ENCODE results near the gene TIMM44. TPM values are rescaled to one million over a fixed set of nuclear protein-coding genes. Genes with fewer than 3 reads are reported as not detected.

The TIMM44 gene
- total and polyA plus RNA-seq, 4 donors, result 17.7 to 35.8 (median 26.6) TPM

DNA sequence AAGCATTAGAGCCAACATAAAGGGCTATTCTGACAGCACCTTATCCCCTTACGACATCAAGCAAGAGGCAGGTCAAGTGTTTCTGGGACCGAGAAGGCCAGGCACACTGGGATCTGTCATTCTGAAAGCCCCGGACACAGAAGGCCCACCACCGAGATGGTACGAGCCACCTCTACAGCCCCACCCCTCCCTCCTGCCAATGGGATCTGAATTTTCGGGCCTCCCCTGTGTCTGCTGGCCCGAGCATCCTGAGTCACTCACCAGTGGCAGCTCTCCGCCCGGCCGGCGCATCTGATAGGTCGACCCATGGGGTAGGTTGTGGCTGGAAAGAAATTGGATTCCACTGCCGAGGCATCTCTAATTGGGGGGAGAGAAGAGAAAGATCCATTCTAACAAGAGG, 2.6 kb downstream of the TIMM44 start:
- H3K9me3 ChIP-seq (ENCODE audit: control insufficient read depth in 4 of 4, low read length in 3 of 4), result no peaks in the 10 kb centered on the region
- no peak overlapping the region for H3K4me3 ChIP-seq (ENCODE audit: low read depth in 1 of 3, low read length in 3 of 3)
- no peak for DNase-seq (ENCODE audit: low spot score)
- WGBS, result 95% methylated on average over 13 of the region's 13 CpGs
- TF ChIP-seq, protein P1, sequence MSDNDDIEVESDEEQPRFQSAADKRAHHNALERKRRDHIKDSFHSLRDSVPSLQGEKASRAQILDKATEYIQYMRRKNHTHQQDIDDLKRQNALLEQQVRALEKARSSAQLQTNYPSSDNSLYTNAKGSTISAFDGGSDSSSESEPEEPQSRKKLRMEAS (IDR thresholded peaks at IDR 0.05), result no peak
- TF ChIP-seq, protein P2, sequence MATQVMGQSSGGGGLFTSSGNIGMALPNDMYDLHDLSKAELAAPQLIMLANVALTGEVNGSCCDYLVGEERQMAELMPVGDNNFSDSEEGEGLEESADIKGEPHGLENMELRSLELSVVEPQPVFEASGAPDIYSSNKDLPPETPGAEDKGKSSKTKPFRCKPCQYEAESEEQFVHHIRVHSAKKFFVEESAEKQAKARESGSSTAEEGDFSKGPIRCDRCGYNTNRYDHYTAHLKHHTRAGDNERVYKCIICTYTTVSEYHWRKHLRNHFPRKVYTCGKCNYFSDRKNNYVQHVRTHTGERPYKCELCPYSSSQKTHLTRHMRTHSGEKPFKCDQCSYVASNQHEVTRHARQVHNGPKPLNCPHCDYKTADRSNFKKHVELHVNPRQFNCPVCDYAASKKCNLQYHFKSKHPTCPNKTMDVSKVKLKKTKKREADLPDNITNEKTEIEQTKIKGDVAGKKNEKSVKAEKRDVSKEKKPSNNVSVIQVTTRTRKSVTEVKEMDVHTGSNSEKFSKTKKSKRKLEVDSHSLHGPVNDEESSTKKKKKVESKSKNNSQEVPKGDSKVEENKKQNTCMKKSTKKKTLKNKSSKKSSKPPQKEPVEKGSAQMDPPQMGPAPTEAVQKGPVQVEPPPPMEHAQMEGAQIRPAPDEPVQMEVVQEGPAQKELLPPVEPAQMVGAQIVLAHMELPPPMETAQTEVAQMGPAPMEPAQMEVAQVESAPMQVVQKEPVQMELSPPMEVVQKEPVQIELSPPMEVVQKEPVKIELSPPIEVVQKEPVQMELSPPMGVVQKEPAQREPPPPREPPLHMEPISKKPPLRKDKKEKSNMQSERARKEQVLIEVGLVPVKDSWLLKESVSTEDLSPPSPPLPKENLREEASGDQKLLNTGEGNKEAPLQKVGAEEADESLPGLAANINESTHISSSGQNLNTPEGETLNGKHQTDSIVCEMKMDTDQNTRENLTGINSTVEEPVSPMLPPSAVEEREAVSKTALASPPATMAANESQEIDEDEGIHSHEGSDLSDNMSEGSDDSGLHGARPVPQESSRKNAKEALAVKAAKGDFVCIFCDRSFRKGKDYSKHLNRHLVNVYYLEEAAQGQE (IDR thresholded peaks at IDR 0.05), result no peak
- TF ChIP-seq TAF1 (conservative IDR thresholded peaks at IDR 0.05) (no peak), GABPA (IDR thresholded peaks at IDR 0.05 in 1 of 2, conservative IDR thresholded peaks at IDR 0.05 in 1 of 2) (no peak), YY1 (IDR thresholded peaks at IDR 0.05) (no peak), HNF4G (IDR thresholded peaks at IDR 0.05) (no peak)
- TF ChIP-seq, protein P3, sequence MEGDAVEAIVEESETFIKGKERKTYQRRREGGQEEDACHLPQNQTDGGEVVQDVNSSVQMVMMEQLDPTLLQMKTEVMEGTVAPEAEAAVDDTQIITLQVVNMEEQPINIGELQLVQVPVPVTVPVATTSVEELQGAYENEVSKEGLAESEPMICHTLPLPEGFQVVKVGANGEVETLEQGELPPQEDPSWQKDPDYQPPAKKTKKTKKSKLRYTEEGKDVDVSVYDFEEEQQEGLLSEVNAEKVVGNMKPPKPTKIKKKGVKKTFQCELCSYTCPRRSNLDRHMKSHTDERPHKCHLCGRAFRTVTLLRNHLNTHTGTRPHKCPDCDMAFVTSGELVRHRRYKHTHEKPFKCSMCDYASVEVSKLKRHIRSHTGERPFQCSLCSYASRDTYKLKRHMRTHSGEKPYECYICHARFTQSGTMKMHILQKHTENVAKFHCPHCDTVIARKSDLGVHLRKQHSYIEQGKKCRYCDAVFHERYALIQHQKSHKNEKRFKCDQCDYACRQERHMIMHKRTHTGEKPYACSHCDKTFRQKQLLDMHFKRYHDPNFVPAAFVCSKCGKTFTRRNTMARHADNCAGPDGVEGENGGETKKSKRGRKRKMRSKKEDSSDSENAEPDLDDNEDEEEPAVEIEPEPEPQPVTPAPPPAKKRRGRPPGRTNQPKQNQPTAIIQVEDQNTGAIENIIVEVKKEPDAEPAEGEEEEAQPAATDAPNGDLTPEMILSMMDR (IDR thresholded peaks at IDR 0.05; ENCODE audit: low read depth, low read length, missing input control), result no peak
- TF ChIP-seq, protein P4, sequence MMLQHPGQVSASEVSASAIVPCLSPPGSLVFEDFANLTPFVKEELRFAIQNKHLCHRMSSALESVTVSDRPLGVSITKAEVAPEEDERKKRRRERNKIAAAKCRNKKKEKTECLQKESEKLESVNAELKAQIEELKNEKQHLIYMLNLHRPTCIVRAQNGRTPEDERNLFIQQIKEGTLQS (IDR thresholded peaks at IDR 0.05), result no peak
- H3K27ac ChIP-seq (ENCODE audit: low read depth in 1 of 2, low read length in 2 of 2), result no peak overlapping the region
- H3K9ac ChIP-seq (ENCODE audit: low read depth in 1 of 2, low read length in 2 of 2), result no peak overlapping the region
- peaks cover 8 to 27% (median 10%) of the 10 kb centered on the region in 4 donors for H3K36me3 ChIP-seq (ENCODE audit: control insufficient read depth in 4 of 4, insufficient read depth in 3 of 4, low read depth in 1 of 4, low read length in 3 of 4)
- H3K4me1 ChIP-seq (ENCODE audit: control insufficient read depth in 4 of 4, insufficient read depth in 4 of 4, low read length in 3 of 4), result peaks cover 3 to 27% (median 11%) of the 10 kb centered on the region in 4 donors
- no peaks in the 10 kb centered on the region for H3K27me3 ChIP-seq (ENCODE audit: control insufficient read depth in 4 of 4, insufficient read depth in 4 of 4, low read length in 3 of 4)

DNA sequence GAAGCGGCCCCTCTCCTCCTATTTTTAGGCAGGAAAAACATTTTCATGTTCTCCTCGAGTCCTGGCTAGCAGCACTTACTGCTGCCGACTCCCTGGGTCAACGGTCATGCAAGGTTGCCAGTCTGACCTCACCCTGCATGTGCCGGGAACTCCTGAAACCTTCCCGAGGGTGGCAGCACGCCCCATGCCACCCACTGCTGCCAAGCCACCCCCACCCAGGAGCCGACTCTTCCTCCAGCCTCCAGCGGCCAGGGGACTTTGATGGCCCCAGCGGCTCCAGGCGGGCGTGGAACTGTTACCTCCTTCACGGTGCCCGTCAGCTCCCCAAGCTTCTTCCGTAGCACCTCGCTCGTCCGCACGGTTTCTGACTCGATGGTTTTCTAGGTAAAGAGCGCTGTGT, 8.7 kb downstream of the TIMM44 start:
- H3K9ac ChIP-seq (ENCODE audit: low read depth in 1 of 2, low read length in 2 of 2), result no peak overlapping the region
- H3K4me3 ChIP-seq (ENCODE audit: low read depth in 1 of 3, low read length in 3 of 3), result no peak overlapping the region
- H3K36me3 ChIP-seq (ENCODE audit: control insufficient read depth in 4 of 4, insufficient read depth in 3 of 4, low read depth in 1 of 4, low read length in 3 of 4), result peaks cover 16 to 59% (median 30%) of the 10 kb centered on the region in 4 donors
- no peak for DNase-seq (ENCODE audit: low spot score)
- no peak overlapping the region for H3K27ac ChIP-seq (ENCODE audit: low read depth in 1 of 2, low read length in 2 of 2)
- H3K4me1 ChIP-seq (ENCODE audit: control insufficient read depth in 4 of 4, insufficient read depth in 4 of 4, low read length in 3 of 4), result peaks cover 0 to 4% (median 1%) of the 10 kb centered on the region in 4 donors
- no peaks in the 10 kb centered on the region for H3K9me3 ChIP-seq (ENCODE audit: control insufficient read depth in 4 of 4, low read length in 3 of 4)
- 76% methylated on average over 21 of the region's 21 CpGs for WGBS
- H3K27me3 ChIP-seq (ENCODE audit: control insufficient read depth in 4 of 4, insufficient read depth in 4 of 4, low read length in 3 of 4), result no peaks in the 10 kb centered on the region
- peak in 1 of 2 donors; percentile 22 for TF ChIP-seq HNF4A (conservative IDR thresholded peaks at IDR 0.05)
- no peak for TF ChIP-seq GABPA (IDR thresholded peaks at IDR 0.05 in 1 of 2, conservative IDR thresholded peaks at IDR 0.05 in 1 of 2)
- TF ChIP-seq, protein P3 (IDR thresholded peaks at IDR 0.05; ENCODE audit: low read depth, low read length, missing input control), result no peak
- TF ChIP-seq FOXA1 (IDR thresholded peaks at IDR 0.05), result no peak
- TF ChIP-seq, protein P2 (IDR thresholded peaks at IDR 0.05), result no peak
- TF ChIP-seq FOXA2 (IDR thresholded peaks at IDR 0.05), result no peak
- no peak for TF ChIP-seq YY1 (IDR thresholded peaks at IDR 0.05)
- TF ChIP-seq TAF1 (conservative IDR thresholded peaks at IDR 0.05), result no peak
- TF ChIP-seq, protein P4 (IDR thresholded peaks at IDR 0.05), result no peak
- no peak for TF ChIP-seq RAD21 (IDR thresholded peaks at IDR 0.05)
- no peak for TF ChIP-seq HNF4G (IDR thresholded peaks at IDR 0.05)
- TF ChIP-seq EGR1 (IDR thresholded peaks at IDR 0.05; ENCODE audit: low read depth in 2 of 2), result no peak
- no peak for TF ChIP-seq NR2F2 (IDR thresholded peaks at IDR 0.05)
- no peak for TF ChIP-seq SP1 (IDR thresholded peaks at IDR 0.05)
- peak; percentile 13 to 76 for TF ChIP-seq RXRA (IDR thresholded peaks at IDR 0.05)
- TF ChIP-seq, protein P5, sequence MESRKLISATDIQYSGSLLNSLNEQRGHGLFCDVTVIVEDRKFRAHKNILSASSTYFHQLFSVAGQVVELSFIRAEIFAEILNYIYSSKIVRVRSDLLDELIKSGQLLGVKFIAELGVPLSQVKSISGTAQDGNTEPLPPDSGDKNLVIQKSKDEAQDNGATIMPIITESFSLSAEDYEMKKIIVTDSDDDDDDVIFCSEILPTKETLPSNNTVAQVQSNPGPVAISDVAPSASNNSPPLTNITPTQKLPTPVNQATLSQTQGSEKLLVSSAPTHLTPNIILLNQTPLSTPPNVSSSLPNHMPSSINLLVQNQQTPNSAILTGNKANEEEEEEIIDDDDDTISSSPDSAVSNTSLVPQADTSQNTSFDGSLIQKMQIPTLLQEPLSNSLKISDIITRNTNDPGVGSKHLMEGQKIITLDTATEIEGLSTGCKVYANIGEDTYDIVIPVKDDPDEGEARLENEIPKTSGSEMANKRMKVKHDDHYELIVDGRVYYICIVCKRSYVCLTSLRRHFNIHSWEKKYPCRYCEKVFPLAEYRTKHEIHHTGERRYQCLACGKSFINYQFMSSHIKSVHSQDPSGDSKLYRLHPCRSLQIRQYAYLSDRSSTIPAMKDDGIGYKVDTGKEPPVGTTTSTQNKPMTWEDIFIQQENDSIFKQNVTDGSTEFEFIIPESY (IDR thresholded peaks at IDR 0.05), result no peak
